Neural progenitor cell (in vitro differentiated cells): ENCODE data around the gene SH3TC1. TPM values are rescaled to one million over a fixed set of nuclear protein-coding genes. Genes with fewer than 3 reads are reported as not detected.

ENCODE experiments used
- DNase-seq: peaks from one replicate; pipeline ENCODE4 v3.0.0-alpha.2; 2016; ENCODE audit warnings: low spot score
- H2AFZ ChIP-seq: fragments of 200-600 bp; sonication (generic); replicated peaks from 2 replicates; pipeline ENCODE4 v1.6.1; 2016; ENCODE audit warnings: antibody characterized with exemption
- H3F3A ChIP-seq: fragments of 200-600 bp; sonication (generic); 2 replicates; pipeline ENCODE4 v1.6.1; 2016; ENCODE audit warnings: antibody characterized with exemption, low read depth
- H3K27ac ChIP-seq: fragments of 200-600 bp; sonication (generic); 2 replicates; pipeline ENCODE4 v1.5.1; 2016; ENCODE audit warnings: mild to moderate bottlenecking
- H3K27me3 ChIP-seq: fragments of 200-600 bp; sonication (generic); 2 replicates; pipeline ENCODE4 v1.6.1; 2016; ENCODE audit warnings: mild to moderate bottlenecking, moderate library complexity
- H3K36me3 ChIP-seq: fragments of 200-600 bp; sonication (generic); 2 replicates; pipeline ENCODE4 v1.5.1; 2016
- H3K4me1 ChIP-seq: fragments of 200-600 bp; sonication (generic); 2 replicates; pipeline ENCODE4 v1.6.1; 2016; ENCODE audit warnings: mixed run types
- H3K4me2 ChIP-seq: fragments of 200-600 bp; sonication (generic); 2 replicates; pipeline ENCODE4 v1.6.1; 2016
- H3K4me3 ChIP-seq: fragments of 200-600 bp; sonication (generic); 2 replicates; pipeline ENCODE4 v1.5.1; 2016
- H3K79me2 ChIP-seq: fragments of 200-600 bp; sonication (generic); 2 replicates; pipeline ENCODE4 v1.6.1; 2016; ENCODE audit warnings: low read depth
- H3K9ac ChIP-seq: fragments of 200-600 bp; sonication (generic); 2 replicates; pipeline ENCODE4 v1.6.1; 2016
- H3K9me3 ChIP-seq: fragments of 200-600 bp; sonication (generic); 2 replicates; pipeline ENCODE4 v1.5.1; 2016; ENCODE audit warnings: low read depth
- H4K20me1 ChIP-seq: fragments of 200-600 bp; sonication (generic); 2 replicates; pipeline ENCODE4 v1.6.1; 2016; ENCODE audit warnings: low read depth
- H3K27ac Mint-ChIP-seq: 3 replicates; pipeline ENCODE4 v1.8.0; 2021; ENCODE audit warnings: mixed read lengths
- H3K27me3 Mint-ChIP-seq: 2 replicates; pipeline ENCODE4 v1.8.0; 2022; ENCODE audit warnings: low read depth, mild to moderate bottlenecking, inconsistent platforms, moderate library complexity, mixed read lengths; ENCODE audit not compliant: insufficient read depth
- H3K36me3 Mint-ChIP-seq: 3 replicates; pipeline ENCODE4 v1.8.0; 2021; ENCODE audit warnings: mixed read lengths
- H3K4me1 Mint-ChIP-seq: 3 replicates; pipeline ENCODE4 v1.8.0; 2021; ENCODE audit warnings: mixed read lengths
- H3K4me3 Mint-ChIP-seq: 3 replicates; pipeline ENCODE4 v1.8.0; 2021; ENCODE audit warnings: mild to moderate bottlenecking, moderate library complexity, mixed read lengths
- H3K9me3 Mint-ChIP-seq: 3 replicates; pipeline ENCODE4 v1.8.0; 2020; ENCODE audit warnings: mixed read lengths
- EZH2 ChIP-seq: fragments of 200-600 bp; sonication (generic); IDR thresholded peaks from 2 replicates; pipeline ENCODE4 v1.6.1; 2017; ENCODE audit warnings: antibody characterized with exemption, mild to moderate bottlenecking, moderate library complexity
- EZH2phosphoT487 ChIP-seq: fragments of 200-600 bp; sonication (generic); IDR thresholded peaks from 2 replicates; pipeline ENCODE4 v1.6.1; 2017; ENCODE audit warnings: antibody characterized with exemption
- total RNA-seq: library from RNA; depleted of rRNA; stranded (reverse); fragments of >200 nt; gene quantifications from 2 replicates; pipeline ENCODE4 v1.2.3, GENCODE V29; 2015; ENCODE audit warnings: low replicate concordance
- TF ChIP-seq, protein P1 (sequence below): fragments of 200-600 bp; sonication (generic); IDR thresholded peaks from 2 replicates; pipeline ENCODE4 v1.5.1; 2017; ENCODE audit warnings: antibody characterized with exemption, mild to moderate bottlenecking

The SH3TC1 gene
- total RNA-seq, 1 donor from 2014 or later, result 0.22 TPM

DNA sequence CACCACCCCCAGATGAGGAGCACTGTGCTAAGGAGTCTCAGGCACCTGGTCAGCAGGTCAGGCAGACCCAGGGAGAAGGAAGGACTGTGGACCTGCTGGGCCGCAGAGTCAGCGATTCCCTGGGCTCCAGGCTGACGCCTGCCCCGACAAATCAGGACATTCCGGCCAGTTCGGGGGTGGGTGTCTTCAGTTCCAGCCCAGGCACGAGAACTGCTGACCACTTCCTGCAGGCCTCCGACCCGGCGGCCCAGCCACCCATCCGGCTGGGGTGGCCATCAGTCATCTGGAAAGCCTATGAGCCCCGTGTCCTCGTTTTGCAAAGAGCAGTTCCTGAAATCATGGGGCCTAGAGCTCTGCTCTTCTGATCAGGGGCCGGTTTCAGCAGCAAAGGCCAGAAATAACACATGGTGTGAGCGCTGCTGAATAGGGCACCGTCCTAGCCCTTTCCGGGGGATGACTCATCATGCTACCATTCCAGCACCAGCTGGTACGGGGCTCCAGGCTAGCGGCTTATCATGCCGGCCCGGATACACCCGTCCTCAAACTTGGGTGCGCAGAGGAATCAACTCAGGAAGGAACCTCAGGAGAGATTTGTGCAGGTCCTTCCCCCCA lies 7.8 kb upstream of the SH3TC1 start:
- no peak overlapping the region for H3K9ac ChIP-seq
- no peak overlapping the region for H3K4me2 ChIP-seq
- DNase-seq, result no peak
- H3K4me1 Mint-ChIP-seq, result peaks cover 11% of the 10 kb centered on the region
- H3K9me3 Mint-ChIP-seq, result no peaks in the 10 kb centered on the region
- no peaks in the 10 kb centered on the region for H3K36me3 Mint-ChIP-seq
- no peak overlapping the region for H3K4me3 Mint-ChIP-seq
- H3K27me3 ChIP-seq, result no peaks in the 10 kb centered on the region
- no peak overlapping the region for H3K4me3 ChIP-seq
- peaks cover 2% of the 10 kb centered on the region for H3F3A ChIP-seq
- H2AFZ ChIP-seq, result no peak overlapping the region
- H3K27ac ChIP-seq, result no peak overlapping the region
- no peaks in the 10 kb centered on the region for H3K36me3 ChIP-seq
- peaks cover 4% of the 10 kb centered on the region for H3K27me3 Mint-ChIP-seq
- no peaks in the 10 kb centered on the region for H4K20me1 ChIP-seq
- no peaks in the 10 kb centered on the region for H3K79me2 ChIP-seq
- no peak for TF ChIP-seq EZH2
- TF ChIP-seq, protein P1, sequence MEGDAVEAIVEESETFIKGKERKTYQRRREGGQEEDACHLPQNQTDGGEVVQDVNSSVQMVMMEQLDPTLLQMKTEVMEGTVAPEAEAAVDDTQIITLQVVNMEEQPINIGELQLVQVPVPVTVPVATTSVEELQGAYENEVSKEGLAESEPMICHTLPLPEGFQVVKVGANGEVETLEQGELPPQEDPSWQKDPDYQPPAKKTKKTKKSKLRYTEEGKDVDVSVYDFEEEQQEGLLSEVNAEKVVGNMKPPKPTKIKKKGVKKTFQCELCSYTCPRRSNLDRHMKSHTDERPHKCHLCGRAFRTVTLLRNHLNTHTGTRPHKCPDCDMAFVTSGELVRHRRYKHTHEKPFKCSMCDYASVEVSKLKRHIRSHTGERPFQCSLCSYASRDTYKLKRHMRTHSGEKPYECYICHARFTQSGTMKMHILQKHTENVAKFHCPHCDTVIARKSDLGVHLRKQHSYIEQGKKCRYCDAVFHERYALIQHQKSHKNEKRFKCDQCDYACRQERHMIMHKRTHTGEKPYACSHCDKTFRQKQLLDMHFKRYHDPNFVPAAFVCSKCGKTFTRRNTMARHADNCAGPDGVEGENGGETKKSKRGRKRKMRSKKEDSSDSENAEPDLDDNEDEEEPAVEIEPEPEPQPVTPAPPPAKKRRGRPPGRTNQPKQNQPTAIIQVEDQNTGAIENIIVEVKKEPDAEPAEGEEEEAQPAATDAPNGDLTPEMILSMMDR, result no peak
- TF ChIP-seq EZH2phosphoT487, result no peak
- no peaks in the 10 kb centered on the region for H3K4me1 ChIP-seq
- no peak overlapping the region for H3K27ac Mint-ChIP-seq
- no peaks in the 10 kb centered on the region for H3K9me3 ChIP-seq

DNA sequence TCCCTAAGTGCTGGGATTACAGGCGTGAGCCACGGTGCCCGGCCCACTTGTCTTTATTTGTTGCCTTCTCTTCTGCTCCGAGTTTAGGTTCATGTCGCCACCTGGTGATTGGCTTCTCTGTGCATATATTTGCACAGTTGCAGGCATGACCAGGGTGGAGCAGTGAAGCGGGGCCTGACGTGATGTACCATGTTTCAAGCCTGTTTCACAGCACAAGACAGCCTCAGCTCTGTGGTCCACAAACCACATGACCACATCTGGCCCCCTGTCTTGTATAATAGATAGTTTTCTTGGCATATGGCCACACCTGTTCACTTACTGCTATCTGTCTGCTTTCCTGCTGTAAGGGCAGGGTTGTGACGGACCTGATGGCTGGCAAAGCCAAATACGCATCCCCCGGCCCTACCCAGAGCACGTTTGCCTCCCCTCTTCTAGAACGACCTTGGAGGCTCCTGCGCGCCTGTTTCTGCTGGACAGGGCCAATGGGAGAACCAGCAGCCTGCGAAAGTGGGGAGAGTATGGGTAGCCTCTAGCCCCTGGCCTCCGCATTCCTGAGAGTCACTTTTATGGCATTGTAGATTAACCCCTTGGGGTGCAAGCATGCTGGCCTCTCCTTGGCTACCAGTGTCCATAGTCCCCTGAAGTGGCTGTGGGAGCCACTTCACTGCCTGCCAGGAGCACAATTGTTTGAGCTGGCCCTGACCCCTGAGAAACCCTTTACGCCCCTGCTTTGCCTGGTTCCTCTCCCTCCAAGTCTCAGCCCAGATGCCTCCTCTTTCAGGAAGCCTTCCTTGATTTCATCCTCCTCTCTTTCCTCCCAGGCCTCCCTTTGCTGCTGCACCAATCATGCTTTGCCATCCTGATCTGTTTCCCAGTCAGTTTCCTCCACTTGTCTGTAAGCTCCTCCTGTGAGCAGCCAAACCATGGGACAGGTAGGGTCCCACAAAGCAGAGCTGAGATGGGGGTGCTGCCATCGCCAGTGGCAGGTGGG lies 6.0 kb upstream of the SH3TC1 start:
- Histone ChIP-seq H3K4me3 (no peak overlapping the region), H3K27me3 (no peaks in the 10 kb centered on the region), H2AFZ (no peak overlapping the region), H3K36me3 (no peaks in the 10 kb centered on the region), H3F3A (peaks cover 2% of the 10 kb centered on the region), H3K9ac (no peak overlapping the region), H3K9me3 (no peaks in the 10 kb centered on the region), H3K4me2 (no peak overlapping the region), H4K20me1 (no peaks in the 10 kb centered on the region), H3K79me2 (no peaks in the 10 kb centered on the region), H3K4me1 (no peaks in the 10 kb centered on the region), H3K27ac (no peak overlapping the region)
- H3K27me3 Mint-ChIP-seq, result peaks cover 4% of the 10 kb centered on the region
- no peak overlapping the region for H3K4me3 Mint-ChIP-seq
- DNase-seq, result no peak
- no peaks in the 10 kb centered on the region for H3K9me3 Mint-ChIP-seq
- TF ChIP-seq EZH2phosphoT487, result no peak
- TF ChIP-seq, protein P1, result peak; percentile 7
- H3K27ac Mint-ChIP-seq, result peak overlapping the region; percentile 47
- peaks cover 10% of the 10 kb centered on the region for H3K4me1 Mint-ChIP-seq
- H3K36me3 Mint-ChIP-seq, result no peaks in the 10 kb centered on the region

DNA sequence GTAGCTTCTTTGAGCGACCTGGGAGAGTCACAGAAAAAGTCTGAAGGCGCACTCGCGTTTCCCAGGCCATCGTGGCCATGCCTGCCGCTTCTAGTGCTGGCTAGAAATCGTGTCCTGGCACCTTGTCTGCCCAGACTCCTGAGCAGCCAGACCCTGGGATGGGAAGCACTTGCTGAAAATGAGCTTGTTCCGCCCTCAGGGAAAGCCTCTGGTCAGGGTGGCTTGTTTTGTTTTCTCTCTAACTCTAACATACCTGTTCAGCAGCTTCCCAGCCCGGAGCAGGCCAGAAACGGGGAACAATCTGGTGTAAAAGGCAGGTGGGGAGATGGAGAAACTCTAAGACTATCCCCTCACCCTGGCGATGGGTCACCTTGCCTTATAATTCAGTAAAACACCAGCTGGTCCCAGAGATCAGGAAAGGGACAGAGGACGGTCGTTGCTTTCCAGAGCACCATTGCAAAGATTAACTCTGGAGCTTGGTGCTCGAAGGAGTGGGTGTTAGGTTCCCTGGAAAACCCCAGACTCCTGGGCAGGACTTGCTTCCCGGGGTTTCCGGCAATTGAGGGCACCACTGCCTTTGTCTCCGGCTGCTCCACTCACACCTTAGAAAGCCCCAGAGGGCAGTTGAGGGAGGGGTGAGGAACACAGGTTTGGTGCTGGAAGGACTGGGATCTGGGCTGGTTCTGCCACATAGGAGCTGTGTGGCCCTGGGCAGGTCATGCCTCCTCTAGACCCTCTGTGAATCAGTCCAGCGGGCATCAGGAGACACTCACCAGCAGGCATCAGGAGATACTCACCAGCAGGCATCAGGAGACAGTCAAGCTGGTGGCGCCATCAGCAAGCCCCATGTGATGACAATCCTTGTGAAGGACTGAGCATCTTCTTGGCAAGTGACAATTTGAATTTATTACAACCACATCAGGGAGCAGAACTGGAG lies 4.5 kb upstream of the SH3TC1 start:
- Mint-ChIP-seq H3K36me3 (no peaks in the 10 kb centered on the region), H3K27me3 (no peaks in the 10 kb centered on the region), H3K27ac (peak overlapping the region; percentile 24), H3K4me3 (no peak overlapping the region), H3K4me1 (peaks cover 21% of the 10 kb centered on the region), H3K9me3 (no peaks in the 10 kb centered on the region)
- H3K9ac ChIP-seq, result no peak overlapping the region
- H3K36me3 ChIP-seq, result no peaks in the 10 kb centered on the region
- H3K4me2 ChIP-seq, result no peak overlapping the region
- no peaks in the 10 kb centered on the region for H3K79me2 ChIP-seq
- no peaks in the 10 kb centered on the region for H3K9me3 ChIP-seq
- no peak overlapping the region for H3K27ac ChIP-seq
- H3F3A ChIP-seq, result peaks cover 2% of the 10 kb centered on the region
- no peak for DNase-seq
- H4K20me1 ChIP-seq, result no peaks in the 10 kb centered on the region
- TF ChIP-seq, protein P1, result no peak
- no peak for TF ChIP-seq EZH2
- TF ChIP-seq EZH2phosphoT487, result no peak
- H3K4me3 ChIP-seq, result no peak overlapping the region
- H3K4me1 ChIP-seq, result no peaks in the 10 kb centered on the region
- H3K27me3 ChIP-seq, result no peaks in the 10 kb centered on the region
- no peak overlapping the region for H2AFZ ChIP-seq
